ENCODE measurements around the gene ATL3. TPM values are rescaled to one million over a fixed set of nuclear protein-coding genes. Genes with fewer than 3 reads are reported as not detected.
A peak's percentile ranks its signal among the peaks of the same experiment; 100 is the strongest.
"Not testable (repeated sequence)": the region's sequence is repeated elsewhere in the genome, so short reads cannot be mapped to it uniquely, and the experiment has no call there.

Gene ATL3
- total RNA-seq, 2 donors from 2014 or later, result 17.9 to 33.5 TPM

GRCh38 chr11:63608353-63609345 lies 62.5 kb downstream of the ATL3 start:
- Histone ChIP-seq H3K27ac (peak overlapping the region; percentile 89 to 95), H3K4me1 (peaks cover 0 to 46% of the 10 kb centered on the region in 2 donors), H3K4me3 (no peak overlapping the region), H3K27me3 (no peaks in the 10 kb centered on the region), H3K36me3 (peaks cover 4% of the 10 kb centered on the region), H3K9me3 (no peaks in the 10 kb centered on the region)
- DNase-seq (ENCODE audit: low spot score), result no peak
- TF ChIP-seq CTCF (IDR thresholded peaks at IDR 0.05), result no peak

- Histone ChIP-seq H3K9me3 (no peaks in the 10 kb centered on the region), H3K4me3 (no peak overlapping the region), H3K27me3 (no peaks in the 10 kb centered on the region), H3K27ac (peak overlapping the region; percentile 50 to 74), H3K4me1 (peaks cover 0 to 21% of the 10 kb centered on the region in 2 donors), H3K36me3 (peaks cover 5% of the 10 kb centered on the region)
- no peak for TF ChIP-seq CTCF (IDR thresholded peaks at IDR 0.05)
- peak; percentile 57 for DNase-seq (ENCODE audit: low spot score)
Measured at GRCh38 chr11:63603180-63603518, 68.0 kb downstream of the ATL3 start.

GRCh38 chr11:63602290-63603179 lies 68.6 kb downstream of the ATL3 start:
- DNase-seq (ENCODE audit: low spot score), result peak; percentile 48
- Histone ChIP-seq H3K27ac (peak overlapping the region; percentile 50 to 74), H3K4me1 (peaks cover 0 to 21% of the 10 kb centered on the region in 2 donors), H3K36me3 (peaks cover 11% of the 10 kb centered on the region)
- H3K27me3 ChIP-seq, H3K9me3 ChIP-seq, H3K4me3 ChIP-seq: not testable (repeated sequence)

- TF ChIP-seq CTCF (IDR thresholded peaks at IDR 0.05), result no peak
- DNase-seq (ENCODE audit: low spot score), result no peak
- H3K36me3 ChIP-seq, result peaks cover 22% of the 10 kb centered on the region
- no peak overlapping the region for H3K4me3 ChIP-seq
- no peaks in the 10 kb centered on the region for H3K27me3 ChIP-seq
- H3K27ac ChIP-seq, result no peak overlapping the region
- peaks cover 0 to 21% of the 10 kb centered on the region in 2 donors for H3K4me1 ChIP-seq
- H3K9me3 ChIP-seq, result no peaks in the 10 kb centered on the region
Measured at GRCh38 chr11:63599211-63600122, 71.7 kb downstream of the ATL3 start.

GRCh38 chr11:63598556-63598955 lies 72.6 kb downstream of the ATL3 start:
- Histone ChIP-seq H3K9me3 (no peaks in the 10 kb centered on the region), H3K27ac (no peak overlapping the region), H3K27me3 (no peaks in the 10 kb centered on the region), H3K4me1 (peaks cover 0 to 17% of the 10 kb centered on the region in 2 donors), H3K36me3 (peaks cover 30% of the 10 kb centered on the region), H3K4me3 (no peak overlapping the region)
- no peak for TF ChIP-seq CTCF (IDR thresholded peaks at IDR 0.05)
- DNase-seq (ENCODE audit: low spot score), result no peak
